HepG2 (cell line): ENCODE results near the gene EFNA3. TPM values are rescaled to one million over a fixed set of nuclear protein-coding genes. Genes with fewer than 3 reads are reported as not detected.

ENCODE experiments used
- AGO2 ChIP-seq: fragments of 200-400 bp; formaldehyde crosslinking; optimal IDR thresholded peaks from 2 replicates; pipeline ENCODE3; 2017; ENCODE audit warnings: mild to moderate bottlenecking, low read depth, low read length, moderate library complexity
- ARID5B ChIP-seq: IDR thresholded peaks from 2 replicates; pipeline ENCODE4 v1.4.0; 2020; ENCODE audit warnings: mild to moderate bottlenecking, missing genetic modification reagents
- E2F5 ChIP-seq: sonication (generic); formaldehyde crosslinking; conservative IDR thresholded peaks from 2 replicates; pipeline ENCODE4 v1.4.0; 2020; ENCODE audit warnings: missing genetic modification reagents
- MEF2D ChIP-seq: sonication (generic); formaldehyde crosslinking; IDR thresholded peaks from 2 replicates; pipeline ENCODE4 v1.5.1; 2020; ENCODE audit warnings: mild to moderate bottlenecking, missing genetic modification reagents
- PAX8 ChIP-seq: sonication (generic); formaldehyde crosslinking; IDR thresholded peaks from 2 replicates; pipeline ENCODE4 v1.8.0; 2022; ENCODE audit warnings: mild to moderate bottlenecking, missing genetic modification reagents, borderline replicate concordance
- PBX3 ChIP-seq: sonication (generic); formaldehyde crosslinking; IDR thresholded peaks from 2 replicates; pipeline ENCODE4 v1.8.1; 2023; ENCODE audit warnings: missing genetic modification reagents, inconsistent platforms, borderline replicate concordance
- POGK ChIP-seq: sonication (generic); formaldehyde crosslinking; conservative IDR thresholded peaks from 2 replicates; pipeline ENCODE4 v1.8.0; 2022; ENCODE audit warnings: mild to moderate bottlenecking, moderate library complexity, missing genetic modification reagents
- SMAD9 ChIP-seq: sonication (generic); formaldehyde crosslinking; IDR thresholded peaks from 2 replicates; pipeline ENCODE4 v1.5.1; 2020; ENCODE audit warnings: mild to moderate bottlenecking, missing genetic modification reagents
- SNAPC4 ChIP-seq: sonication (generic); formaldehyde crosslinking; IDR thresholded peaks from 2 replicates; pipeline ENCODE4 v1.4.0; 2020; ENCODE audit warnings: mild to moderate bottlenecking, missing genetic modification reagents
- TFE3 ChIP-seq: IDR thresholded peaks from 2 replicates; pipeline ENCODE4 v1.6.1; 2016
- ZNF205 ChIP-seq: IDR thresholded peaks from 2 replicates; pipeline ENCODE4 v1.6.1; 2018; ENCODE audit warnings: missing biosample characterization, missing genetic modification reagents
- ZNF768 ChIP-seq: sonication (generic); formaldehyde crosslinking; IDR thresholded peaks from 2 replicates; pipeline ENCODE4 v1.4.0; 2020; ENCODE audit warnings: missing genetic modification reagents
- polyA plus RNA-seq, 8 experiments: library from polyadenylated mRNA; depleted of rRNA in 3 of 8; stranded (reverse) in 7 of 8; unstranded in 1 of 8; fragments of >200 nt; fragmentation: Illumina TruSeq in 4 of 8; extraction: Trizol in 4 of 8; gene quantifications; 2 replicates each; pipeline versions ENCODE4 v1.2.1 to v1.2.3, GENCODE V29; 2011 to 2016; ENCODE audit warnings: low read depth in 4 of 8, missing spikeins in 1 of 8, mixed read lengths in 1 of 8; ENCODE audit not compliant: insufficient read depth in 1 of 8
- total RNA-seq, 5 experiments: library from RNA; depleted of rRNA; stranded (reverse); fragments of >200 nt; fragmentation: Illumina TruSeq; extraction: Trizol; gene quantifications; 2 replicates each; pipeline ENCODE4 v1.2.3, GENCODE V29; 2016; ENCODE audit warnings: low read depth in 1 of 5

Gene EFNA3
- total and polyA plus RNA-seq, 2 of the 13 experiments (the other 11 are each of a cell fraction or from before 2014, with no cell fraction given), result 1.0 to 5.7 TPM

- TF ChIP-seq PBX3 (no peak), PAX8 (CRISPR knock-in tag) (no peak), SNAPC4 (CRISPR knock-in tag) (no peak), AGO2 (no peak), ZNF205 (CRISPR knock-in tag) (peak; percentile 54; the same call in 1 of the 2 replicates), ARID5B (peak; percentile 82), ZNF768 (CRISPR knock-in tag) (0 out of 2 replicates have a peak, but pooled peaks have one; percentile 41), TFE3 (CRISPR knock-in tag) (peak; percentile 83), E2F5 (CRISPR knock-in tag) (no peak), MEF2D (CRISPR knock-in tag) (peak; percentile 92), SMAD9 (no peak), POGK (peak; percentile 87)
These were observed 12.7 kb downstream of the EFNA3 start (continued) for GRCh38 chr1:155091071-155092051.
